ENCODE results near the gene ACVRL1.

The ACVRL1 gene

DNA sequence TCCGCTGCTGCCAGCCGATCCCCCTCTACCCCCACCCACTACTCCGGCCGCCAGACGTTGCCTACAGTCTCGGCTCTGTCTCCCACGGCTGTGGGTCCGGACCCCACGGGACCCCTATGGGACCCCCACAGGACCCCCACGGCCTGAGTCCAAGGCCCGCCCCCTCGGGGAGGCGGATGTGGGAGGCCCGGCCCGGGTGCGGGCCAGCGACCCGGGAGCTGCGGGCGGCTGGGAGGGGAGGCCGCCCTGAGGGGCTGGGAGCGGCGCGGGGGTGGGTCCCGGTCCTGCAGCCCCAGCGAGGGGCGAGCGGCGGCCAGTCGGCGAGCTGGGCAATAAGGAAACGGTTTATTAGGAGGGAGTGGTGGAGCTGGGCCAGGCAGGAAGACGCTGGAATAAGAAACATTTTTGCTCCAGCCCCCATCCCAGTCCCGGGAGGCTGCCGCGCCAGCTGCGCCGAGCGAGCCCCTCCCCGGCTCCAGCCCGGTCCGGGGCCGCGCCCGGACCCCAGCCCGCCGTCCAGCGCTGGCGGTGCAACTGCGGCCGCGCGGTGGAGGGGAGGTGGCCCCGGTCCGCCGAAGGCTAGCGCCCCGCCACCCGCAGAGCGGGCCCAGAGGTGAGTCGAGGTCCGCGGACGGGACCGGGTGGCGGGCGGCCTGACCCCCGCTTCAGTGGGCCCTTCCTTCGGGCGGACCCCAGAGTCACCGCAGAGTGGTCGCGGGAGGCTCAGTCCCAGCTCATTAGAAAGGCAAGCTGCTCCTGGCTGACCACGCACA, at the start of gene ACVRL1:
ACVRL1 (plus strand) TSS at position 422 of the 773 bp plus-strand sequence. CDS start 4,971 bp downstream, outside the sequence.
- in situ Hi-C loops (cut with MboI; ENCODE audit: low sequenced_read_pairs) = no loop called here

- in situ Hi-C loops (cut with MboI; ENCODE audit: low sequenced_read_pairs) = loop anchor here (25.0 kb wide), 1 partner anchor 424 kb away; no protein-coding TSS in a partner anchor
These were observed 46.3 kb upstream of the ACVRL1 start for GRCh38 chr12:51860986-51861385.

- in situ Hi-C loops (cut with MboI; ENCODE audit: low sequenced_read_pairs) = loop anchor here (25.0 kb wide), 1 partner anchor 426 kb away; no protein-coding TSS in a partner anchor
These were observed 44.4 kb upstream of the ACVRL1 start for GRCh38 chr12:51862947-51863346.

DNA sequence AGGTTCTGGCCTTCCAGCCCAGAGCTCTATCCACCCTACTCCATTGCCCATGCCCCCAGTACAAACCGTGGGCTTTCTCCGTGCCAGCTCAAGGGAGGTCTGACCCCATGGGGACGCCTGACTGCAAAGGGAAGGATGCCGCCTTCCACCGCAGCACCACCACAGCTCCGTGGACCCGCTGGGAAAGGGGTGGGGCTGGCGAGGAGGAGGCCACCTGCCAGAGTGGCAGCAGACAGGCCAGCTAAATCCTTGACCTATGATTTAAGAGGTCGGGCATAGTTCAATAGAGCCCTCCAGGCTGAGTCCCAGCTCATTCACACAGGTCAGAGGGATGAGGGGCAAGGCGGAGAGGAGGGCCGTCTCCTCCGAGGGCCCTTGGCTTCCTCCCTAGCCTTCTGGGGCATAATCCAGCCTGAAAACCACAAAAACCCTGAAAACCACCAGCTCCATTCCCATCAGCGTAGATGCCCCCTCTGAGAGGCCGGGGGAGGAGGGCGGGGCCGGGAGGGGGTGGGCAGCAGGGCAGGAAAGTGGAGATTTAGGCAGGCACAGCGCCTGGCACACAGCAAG, 43.9 kb upstream of the ACVRL1 start:
- in situ Hi-C loops (cut with MboI; ENCODE audit: low sequenced_read_pairs) = loop anchor here (25.0 kb wide), 1 partner anchor 426 kb away; no protein-coding TSS in a partner anchor

- in situ Hi-C loops (cut with MboI; ENCODE audit: low sequenced_read_pairs) = loop anchor here (25.0 kb wide), 1 partner anchor 427 kb away; no protein-coding TSS in a partner anchor
These were observed 43.1 kb upstream of the ACVRL1 start for GRCh38 chr12:51863933-51864832.

- in situ Hi-C loops (cut with MboI; ENCODE audit: low sequenced_read_pairs) = loop anchor here (25.0 kb wide), 1 partner anchor 428 kb away; no protein-coding TSS in a partner anchor
These were observed 42.3 kb upstream of the ACVRL1 start for GRCh38 chr12:51864833-51865670.

GRCh38 chr12:51865757-51866270, 41.5 kb upstream of the ACVRL1 start:
- in situ Hi-C loops (cut with MboI; ENCODE audit: low sequenced_read_pairs) = loop anchor here (25.0 kb wide), 1 partner anchor 429 kb away; no protein-coding TSS in a partner anchor

DNA sequence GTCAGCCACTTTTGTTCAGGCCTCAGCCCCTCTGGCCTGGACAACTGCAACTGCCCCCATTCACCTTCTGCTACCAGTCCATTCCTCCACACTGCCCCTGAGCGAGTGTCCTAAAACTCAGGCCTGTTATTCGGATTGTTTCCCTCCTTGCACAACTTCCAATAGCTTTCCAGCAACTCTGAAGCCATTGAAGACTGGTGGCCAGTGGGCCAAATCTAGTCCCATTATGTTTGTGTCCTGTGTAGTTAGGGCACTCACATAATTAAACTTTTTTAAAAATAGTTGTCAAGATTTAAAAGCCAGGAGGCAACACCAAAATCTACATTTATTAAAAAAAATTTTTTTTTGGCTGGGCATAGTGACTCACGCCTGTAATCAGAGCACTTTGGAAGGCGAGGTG, 41.0 kb upstream of the ACVRL1 start:
- in situ Hi-C loops (cut with MboI; ENCODE audit: low sequenced_read_pairs) = loop anchor here (25.0 kb wide), 1 partner anchor 429 kb away; no protein-coding TSS in a partner anchor

DNA sequence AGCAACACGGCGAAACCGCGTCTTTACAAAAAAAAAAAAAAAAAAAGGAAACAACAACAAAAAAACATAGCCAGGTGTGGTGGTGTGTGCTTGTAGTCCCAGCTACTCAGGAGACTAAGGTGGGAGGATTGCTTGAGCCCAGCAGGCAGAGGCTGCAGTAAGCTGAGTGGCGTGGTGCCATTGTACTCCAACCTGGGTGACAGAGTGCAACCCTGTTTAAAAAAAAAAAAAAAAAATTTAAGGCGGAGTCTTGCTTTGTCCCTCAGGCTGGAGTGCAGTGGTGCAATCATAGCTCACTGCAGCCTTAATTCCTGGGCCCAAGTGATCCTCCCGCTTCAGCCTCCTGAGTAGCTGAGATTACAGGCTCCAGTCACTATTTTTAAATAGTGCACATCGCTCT, 40.5 kb upstream of the ACVRL1 start:
- in situ Hi-C loops (cut with MboI; ENCODE audit: low sequenced_read_pairs) = loop anchor here (25.0 kb wide), 1 partner anchor 429 kb away; no protein-coding TSS in a partner anchor

GRCh38 chr12:51867371-51867770, 39.9 kb upstream of the ACVRL1 start:
- in situ Hi-C loops (cut with MboI; ENCODE audit: low sequenced_read_pairs) = loop anchor here (25.0 kb wide), 1 partner anchor 430 kb away; no protein-coding TSS in a partner anchor

- in situ Hi-C loops (cut with MboI; ENCODE audit: low sequenced_read_pairs) = loop anchor here (25.0 kb wide), 1 partner anchor 431 kb away; no protein-coding TSS in a partner anchor
These were observed 39.4 kb upstream of the ACVRL1 start for GRCh38 chr12:51867796-51868428.

GRCh38 chr12:51868821-51869495, 38.3 kb upstream of the ACVRL1 start:
- in situ Hi-C loops (cut with MboI; ENCODE audit: low sequenced_read_pairs) = loop anchor here (25.0 kb wide), 1 partner anchor 432 kb away; no protein-coding TSS in a partner anchor

DNA sequence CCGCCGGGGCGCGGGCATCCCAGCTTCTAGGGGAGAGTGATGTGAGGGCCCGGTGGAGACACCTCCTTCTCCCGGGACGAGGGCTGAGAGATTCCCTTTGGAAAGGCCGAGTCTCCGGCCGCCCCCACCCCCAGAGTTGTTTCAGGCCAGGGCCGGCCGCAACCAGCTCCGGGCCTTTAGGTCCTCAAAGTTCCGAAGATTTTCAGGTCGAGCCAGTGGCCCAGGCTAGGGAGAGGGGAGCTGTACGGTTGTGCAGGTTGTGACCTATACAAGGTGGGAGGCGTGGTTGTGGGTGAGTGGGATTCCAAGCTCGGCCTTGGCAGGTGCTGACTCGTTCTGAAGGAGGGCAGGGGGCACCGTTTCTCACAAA, 37.8 kb upstream of the ACVRL1 start:
- in situ Hi-C loops (cut with MboI; ENCODE audit: low sequenced_read_pairs) = loop anchor here (25.0 kb wide), 1 partner anchor 432 kb away; no protein-coding TSS in a partner anchor

- in situ Hi-C loops (cut with MboI; ENCODE audit: low sequenced_read_pairs) = loop anchor here (25.0 kb wide), 1 partner anchor 433 kb away; no protein-coding TSS in a partner anchor
These were observed 37.4 kb upstream of the ACVRL1 start for GRCh38 chr12:51869931-51870330.

DNA sequence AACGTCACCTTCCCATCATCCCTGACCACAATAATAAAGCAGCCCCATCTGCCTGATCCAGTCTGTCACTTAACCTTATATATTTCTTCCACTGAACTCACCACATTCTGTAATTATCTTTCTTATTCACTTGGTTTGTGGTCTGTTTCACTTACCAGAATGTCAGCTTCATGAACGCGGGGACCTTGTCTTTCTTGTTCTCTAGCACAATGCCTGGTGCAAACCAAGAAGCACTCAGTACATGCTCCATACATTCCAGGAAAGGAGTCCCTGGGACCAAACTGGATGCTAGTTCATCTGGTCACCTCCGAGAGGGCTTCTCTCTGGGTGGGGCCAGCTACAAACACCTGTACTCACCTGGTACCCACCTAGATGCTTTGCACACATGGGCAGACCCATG, 36.8 kb upstream of the ACVRL1 start:
- in situ Hi-C loops (cut with MboI; ENCODE audit: low sequenced_read_pairs) = loop anchor here (25.0 kb wide), 1 partner anchor 433 kb away; no protein-coding TSS in a partner anchor

GRCh38 chr12:51871126-51871525, 36.2 kb upstream of the ACVRL1 start:
- in situ Hi-C loops (cut with MboI; ENCODE audit: low sequenced_read_pairs) = loop anchor here (25.0 kb wide), 1 partner anchor 434 kb away; no protein-coding TSS in a partner anchor

GRCh38 chr12:51871918-51872688, 35.2 kb upstream of the ACVRL1 start:
- in situ Hi-C loops (cut with MboI; ENCODE audit: low sequenced_read_pairs) = loop anchor here (25.0 kb wide), 1 partner anchor 435 kb away; no protein-coding TSS in a partner anchor
